H7 (cell line): Measurements from ENCODE around the gene ITPR1. TPM values are rescaled to one million over a fixed set of nuclear protein-coding genes. Genes with fewer than 3 reads are reported as not detected.

Experiments used
- DNase-seq: peaks from one replicate; pipeline ENCODE4 v3.0.0; 2012
- H3K27me3 ChIP-seq: 2 replicates; pipeline ENCODE4 v1.6.0; 2011; ENCODE audit warnings: mild to moderate bottlenecking, low read length; ENCODE audit not compliant: control insufficient read depth, insufficient read depth
- H3K36me3 ChIP-seq: replicated peaks from 2 replicates; pipeline ENCODE4 v1.5.1; 2011; ENCODE audit warnings: low read length; ENCODE audit not compliant: control insufficient read depth, insufficient read depth
- H3K4me3 ChIP-seq: 2 replicates; pipeline ENCODE4 v1.5.1; 2011; ENCODE audit warnings: low read depth, mild to moderate bottlenecking, control low read depth, low read length, moderate library complexity; ENCODE audit not compliant: insufficient read depth
- total RNA-seq: library from RNA; depleted of rRNA; stranded (reverse); fragments of >200 nt; shearing (Covaris generic); gene quantifications from 2 replicates; pipeline ENCODE4 v1.2.3, GENCODE V29; 2014

Gene ITPR1
- total RNA-seq, 1 experiment from 2014 or later = 4.4 TPM

DNA sequence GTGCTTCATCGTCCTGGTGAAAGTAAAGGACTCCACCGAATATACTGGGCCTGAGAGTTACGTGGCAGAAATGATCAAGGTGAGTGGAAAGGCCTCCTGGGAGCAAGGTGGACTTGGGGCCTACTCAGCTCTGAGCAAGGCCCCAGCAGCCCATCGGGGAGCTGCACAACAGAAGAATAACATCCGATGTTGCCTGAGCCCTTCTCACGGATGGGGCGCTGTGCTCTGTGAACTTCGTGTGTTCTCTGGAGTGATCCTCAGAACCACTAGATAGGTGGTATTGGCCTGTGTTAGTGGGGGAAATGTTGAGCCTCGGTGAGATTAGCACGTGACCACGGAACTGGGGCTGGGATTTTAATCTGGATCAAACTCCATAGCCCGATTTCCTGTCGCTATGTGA is 325.0 kb downstream of the ITPR1 start:
- Histone ChIP-seq H3K4me3 (no peak overlapping the region), H3K36me3 (no peaks in the 10 kb centered on the region), H3K27me3 (no peaks in the 10 kb centered on the region)
- no peak for DNase-seq

DNA sequence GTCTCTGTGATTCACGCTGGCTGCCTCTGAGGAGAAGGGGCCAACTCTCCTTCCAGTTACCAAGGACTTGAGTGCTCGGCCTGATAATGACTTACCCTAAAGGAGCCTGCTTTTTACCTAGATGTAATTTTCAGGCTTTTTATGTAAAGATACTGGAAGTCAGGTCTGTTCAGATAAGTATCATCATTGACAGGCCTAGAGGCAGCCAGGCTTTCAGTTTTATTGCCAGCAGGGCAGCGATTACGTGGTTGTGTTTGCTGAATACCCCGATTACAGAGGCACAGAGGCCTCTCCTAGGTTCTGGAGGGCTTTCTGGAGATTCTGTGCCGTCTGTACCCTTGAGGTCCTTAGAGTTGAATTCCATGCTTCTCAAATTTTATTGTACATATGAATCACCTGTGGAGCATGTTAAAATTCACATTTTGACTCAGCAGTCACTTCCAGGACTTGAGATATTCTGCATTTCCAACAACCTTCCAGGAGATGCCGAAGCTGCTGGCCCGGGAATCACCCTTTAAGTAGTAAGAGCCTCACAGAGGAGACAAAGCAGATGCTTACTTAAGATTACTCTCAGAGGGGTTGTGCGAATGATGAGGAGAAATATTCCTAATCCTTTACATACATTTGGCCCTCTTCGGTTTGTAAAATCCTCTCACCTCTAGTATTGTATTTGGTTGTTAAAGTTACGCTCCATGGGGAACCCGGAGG is 326.0 kb downstream of the ITPR1 start:
- Histone ChIP-seq H3K27me3 (no peaks in the 10 kb centered on the region), H3K4me3 (no peak overlapping the region), H3K36me3 (no peaks in the 10 kb centered on the region)
- DNase-seq = no peak

DNA sequence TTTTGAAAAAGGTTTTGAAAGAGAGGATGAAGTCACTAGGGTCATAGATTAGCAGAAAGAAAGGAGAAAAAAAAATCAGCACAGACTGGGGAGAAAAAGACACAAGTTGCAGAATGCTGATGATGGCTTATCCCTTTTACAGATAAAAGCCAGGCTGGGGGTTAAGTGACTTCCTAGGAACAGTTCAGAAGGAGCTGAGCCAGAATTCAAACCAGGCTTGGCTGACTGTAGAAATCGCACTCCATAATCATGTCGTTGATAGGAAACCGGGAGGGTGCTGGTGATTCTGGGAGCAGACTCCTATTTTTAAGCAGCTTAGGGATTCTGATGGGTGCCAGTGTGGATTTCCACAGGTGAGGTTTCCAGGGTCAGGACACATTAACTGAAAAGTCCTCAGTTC is 326.6 kb downstream of the ITPR1 start:
- no peak for DNase-seq
- Histone ChIP-seq H3K4me3 (no peak overlapping the region), H3K27me3 (no peaks in the 10 kb centered on the region), H3K36me3 (no peaks in the 10 kb centered on the region)

DNA sequence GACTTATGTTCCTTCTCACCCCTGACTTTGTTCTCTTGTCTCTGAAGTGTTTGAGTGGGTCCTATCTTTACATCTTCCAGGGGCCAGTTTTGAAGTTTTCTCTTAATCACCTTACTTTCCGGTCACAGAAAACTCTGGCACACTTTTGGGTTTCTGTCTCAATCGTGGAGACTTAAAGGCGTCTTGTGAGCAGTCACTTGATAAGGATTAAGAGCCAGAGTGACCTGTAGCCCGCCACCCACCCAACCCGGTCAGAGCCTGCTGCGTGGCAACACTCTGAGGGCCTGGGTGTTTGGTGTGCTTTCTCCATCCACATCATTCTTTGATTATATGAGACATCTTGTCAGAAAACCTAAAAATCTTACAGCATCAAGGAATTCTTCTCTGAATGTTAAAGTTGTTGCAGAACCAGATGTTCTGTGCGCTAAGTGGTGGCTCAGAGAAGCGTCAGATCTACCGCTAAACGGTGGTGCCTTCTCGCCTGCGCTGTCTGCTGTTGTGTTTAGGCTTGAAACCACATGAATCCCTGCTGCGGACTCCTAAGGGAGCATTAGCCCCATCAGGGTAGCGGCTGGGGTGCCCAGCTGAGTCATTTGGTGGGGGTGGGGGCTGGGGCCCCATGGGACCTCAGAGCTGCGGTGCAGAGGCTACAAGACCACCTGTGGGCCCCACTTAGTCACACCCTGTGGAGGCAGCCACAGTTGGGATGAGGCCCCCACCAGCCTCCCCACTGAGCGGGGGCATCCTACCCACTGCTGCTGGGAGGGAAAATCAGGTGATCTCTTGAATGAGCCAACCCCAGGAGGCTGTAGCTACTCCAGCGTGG is 327.4 kb downstream of the ITPR1 start:
- Histone ChIP-seq H3K36me3 (no peaks in the 10 kb centered on the region), H3K4me3 (no peak overlapping the region), H3K27me3 (no peaks in the 10 kb centered on the region)
- no peak for DNase-seq

DNA sequence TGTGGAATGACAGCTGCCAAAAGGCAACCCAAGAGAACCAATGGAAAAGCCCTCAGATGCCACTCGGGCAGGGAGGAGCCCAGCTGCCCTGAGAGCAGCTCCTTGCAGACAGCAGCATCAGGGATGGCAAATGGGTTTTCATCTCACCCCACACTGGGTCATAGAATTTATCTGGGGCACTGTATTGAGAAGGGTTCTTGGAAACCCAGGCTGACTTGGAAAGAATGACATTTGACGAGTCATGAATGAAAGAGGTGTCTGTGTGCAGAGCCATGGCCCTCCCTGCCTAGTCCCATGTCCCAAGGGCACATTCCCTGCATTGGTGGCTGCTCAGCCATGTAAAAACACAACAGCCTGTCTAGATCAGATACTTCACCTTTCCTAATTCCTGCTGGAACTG is 328.2 kb downstream of the ITPR1 start:
- H3K36me3 ChIP-seq = no peaks in the 10 kb centered on the region
- H3K27me3 ChIP-seq = no peaks in the 10 kb centered on the region

DNA sequence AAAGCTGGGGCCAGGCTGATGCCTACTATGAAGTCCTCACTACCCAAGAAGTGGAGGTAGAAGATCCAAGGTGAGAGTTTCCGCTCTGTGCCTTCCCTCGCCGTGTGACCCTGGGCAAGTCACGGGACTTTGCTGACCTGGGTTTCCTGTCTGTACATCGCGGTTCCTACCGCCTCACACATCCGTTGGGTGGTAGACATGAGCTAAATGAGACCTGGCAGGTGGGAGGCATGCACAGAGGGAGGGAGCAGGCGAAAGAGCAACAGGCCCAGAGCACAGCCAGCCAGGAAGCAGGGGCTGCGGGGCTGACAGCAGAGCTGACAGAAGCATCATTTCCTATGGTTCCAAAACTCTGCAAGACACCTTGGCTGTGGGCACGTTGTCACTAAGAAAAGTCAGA is 328.8 kb downstream of the ITPR1 start:
- Histone ChIP-seq H3K27me3 (no peaks in the 10 kb centered on the region), H3K36me3 (no peaks in the 10 kb centered on the region), H3K4me3 (no peak overlapping the region)
- no peak for DNase-seq

More for the DNA sequence above, 328.2 kb downstream of the ITPR1 start:
- no peak overlapping the region for H3K4me3 ChIP-seq
- no peak for DNase-seq

GRCh38 chr3:4822568-4822967 is 329.4 kb downstream of the ITPR1 start:
- no peaks in the 10 kb centered on the region for H3K36me3 ChIP-seq
- H3K27me3 ChIP-seq = no peaks in the 10 kb centered on the region
- no peak overlapping the region for H3K4me3 ChIP-seq
- no peak for DNase-seq

- Histone ChIP-seq H3K36me3 (no peaks in the 10 kb centered on the region), H3K27me3 (no peaks in the 10 kb centered on the region), H3K4me3 (no peak overlapping the region)
- no peak for DNase-seq
Observed at GRCh38 chr3:4823385-4823784, 330.2 kb downstream of the ITPR1 start.

DNA sequence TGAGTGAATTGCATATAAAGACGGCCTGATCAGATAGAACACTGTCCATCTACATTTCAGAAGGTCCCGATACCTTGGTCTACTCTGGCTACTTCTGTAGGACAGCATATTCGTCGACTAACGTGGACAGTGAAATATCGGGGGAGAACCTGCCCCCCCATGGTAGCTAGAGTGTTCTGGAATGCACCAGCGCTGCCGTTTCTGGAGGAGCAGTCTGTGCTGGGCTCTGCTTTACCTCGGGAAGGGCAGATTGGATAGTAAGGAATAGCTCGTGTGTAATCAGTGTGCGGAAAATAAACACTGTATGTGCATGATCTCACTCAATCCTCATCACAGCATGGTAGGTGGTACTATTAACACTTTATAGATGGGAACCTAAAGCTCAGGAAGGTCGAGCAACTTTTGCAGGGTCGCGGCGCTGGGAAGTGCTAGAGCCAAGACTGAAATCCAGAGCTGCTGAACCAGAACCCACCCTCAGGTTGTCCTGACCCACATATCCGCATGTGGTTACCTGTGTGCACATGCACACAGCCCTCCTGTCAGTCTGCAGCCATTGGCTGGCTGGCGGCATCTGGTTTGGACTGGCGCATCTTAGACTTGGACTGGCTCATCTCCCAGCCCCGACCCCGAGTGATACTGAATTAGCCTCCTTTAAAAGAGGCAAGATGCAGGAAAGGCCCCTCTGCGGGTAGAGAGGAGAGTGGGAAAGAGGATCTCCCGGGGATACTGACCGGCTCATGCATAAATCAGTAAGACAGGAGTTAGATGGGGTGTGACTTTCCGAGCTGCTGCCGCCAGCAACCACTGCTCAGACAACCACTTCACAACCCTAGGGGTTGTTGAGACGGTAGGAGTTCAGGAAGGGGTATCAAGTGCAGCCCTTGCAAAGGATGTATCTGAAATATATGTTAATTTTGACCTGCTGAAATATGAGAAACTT is 331.1 kb downstream of the ITPR1 start:
- Histone ChIP-seq H3K36me3 (no peaks in the 10 kb centered on the region), H3K27me3 (no peaks in the 10 kb centered on the region), H3K4me3 (no peak overlapping the region)
- no peak for DNase-seq

DNA sequence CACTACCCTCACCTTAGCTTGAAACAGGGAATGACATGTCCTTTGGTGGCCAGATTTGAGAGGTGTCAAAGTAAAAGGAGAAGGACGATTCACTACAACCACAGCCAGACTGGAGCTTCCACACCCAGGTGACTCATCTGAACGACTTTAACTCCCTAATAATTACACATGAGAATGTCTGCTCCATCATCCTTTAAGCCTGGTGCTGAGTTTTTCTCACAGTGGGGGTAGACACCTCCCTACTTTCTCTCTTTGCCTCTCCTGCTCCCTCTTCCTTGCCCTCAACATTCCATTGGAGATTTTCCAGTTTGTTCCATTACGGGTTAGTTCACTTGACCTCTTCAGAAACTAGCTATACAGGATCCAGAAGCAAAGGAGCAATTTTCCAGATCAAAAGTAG is 331.8 kb downstream of the ITPR1 start:
- no peak for DNase-seq
- Histone ChIP-seq H3K27me3 (no peaks in the 10 kb centered on the region), H3K4me3 (no peak overlapping the region), H3K36me3 (no peaks in the 10 kb centered on the region)

- no peaks in the 10 kb centered on the region for H3K27me3 ChIP-seq
- no peaks in the 10 kb centered on the region for H3K36me3 ChIP-seq
- no peak overlapping the region for H3K4me3 ChIP-seq
- no peak for DNase-seq
Observed at GRCh38 chr3:4825436-4826236, 332.5 kb downstream of the ITPR1 start.

GRCh38 chr3:4826237-4827100 is 333.3 kb downstream of the ITPR1 start:
- Histone ChIP-seq H3K27me3 (no peaks in the 10 kb centered on the region), H3K4me3 (no peak overlapping the region), H3K36me3 (no peaks in the 10 kb centered on the region)
- DNase-seq = no peak

GRCh38 chr3:4827767-4828166 is 334.6 kb downstream of the ITPR1 start:
- Histone ChIP-seq H3K4me3 (no peak overlapping the region), H3K27me3 (no peaks in the 10 kb centered on the region), H3K36me3 (no peaks in the 10 kb centered on the region)
- no peak for DNase-seq
